C4-2B (cell line): Measurements from ENCODE around the gene RAPGEF4.

Experiments used
- H3K27ac ChIP-seq: fragments of 450-650 bp; 2 replicates; pipeline ENCODE4 v1.5.1; 2017
- CTCF ChIP-seq: fragments of 450-650 bp; conservative IDR thresholded peaks from 2 replicates; pipeline ENCODE4 v1.5.1; 2017; ENCODE audit warnings: mild to moderate bottlenecking
- ZFX ChIP-seq: fragments of 450-650 bp; IDR thresholded peaks from 2 replicates; pipeline ENCODE4 v1.6.1; 2017

Gene RAPGEF4

GRCh38 chr2:173023718-173024117 is 288.1 kb downstream of the RAPGEF4 start:
- no peak overlapping the region for H3K27ac ChIP-seq
- TF ChIP-seq ZFX (no peak), CTCF (no peak)

- H3K27ac ChIP-seq = no peak overlapping the region
- no peak for TF ChIP-seq CTCF
- TF ChIP-seq ZFX = no peak
Measured at GRCh38 chr2:173026479-173026878, 290.8 kb downstream of the RAPGEF4 start.

GRCh38 chr2:173027181-173028128 is 291.8 kb downstream of the RAPGEF4 start:
- H3K27ac ChIP-seq = no peak overlapping the region
- peak; percentile 90 for TF ChIP-seq CTCF
- TF ChIP-seq ZFX = no peak

- H3K27ac ChIP-seq = no peak overlapping the region
- TF ChIP-seq CTCF (no peak), ZFX (no peak)
Measured at GRCh38 chr2:173028141-173028540, 292.5 kb downstream of the RAPGEF4 start.

- no peak overlapping the region for H3K27ac ChIP-seq
- no peak for TF ChIP-seq CTCF
- no peak for TF ChIP-seq ZFX
Measured at GRCh38 chr2:173028671-173029070, 293.0 kb downstream of the RAPGEF4 start.

GRCh38 chr2:173030561-173031490 is 295.2 kb downstream of the RAPGEF4 start:
- no peak overlapping the region for H3K27ac ChIP-seq
- no peak for TF ChIP-seq CTCF
- no peak for TF ChIP-seq ZFX

GRCh38 chr2:173032032-173032431 is 296.4 kb downstream of the RAPGEF4 start:
- TF ChIP-seq CTCF = no peak
- no peak for TF ChIP-seq ZFX
- H3K27ac ChIP-seq = no peak overlapping the region
